H1 (cell line): Measurements from ENCODE around the gene ATXN7. TPM values are rescaled to one million over a fixed set of nuclear protein-coding genes. Genes with fewer than 3 reads are reported as not detected.

Experiments
- CTCF ChIA-PET: fragments of 300-600 bp; sonication (Branson Sonifier 250); formaldehyde crosslinking; loops from one replicate; lab custom pipeline; 2021; ENCODE audit not compliant: partially characterized antibody; lab: Charles Lee
- POLR2A ChIA-PET: fragments of 300-600 bp; sonication (Branson Sonifier 250); formaldehyde crosslinking; loops from one replicate; lab custom pipeline; 2021; ENCODE audit warnings: inconsistent platforms; ENCODE audit not compliant: partially characterized antibody; lab: Charles Lee
- DNase-seq, 2 experiments: peaks; one replicate each; pipeline versions ENCODE4 v3.0.0 to v3.0.0-alpha.2; 2010 to 2022; ENCODE audit warnings: low spot score in 2 of 2, low read depth in 1 of 2, mixed read lengths in 1 of 2
- FAIRE-seq: peaks from 2 replicates; lab custom pipeline; 2011; peaks lifted over from hg19 to GRCh38; lab: Jason Lieb, UNC
- H2AFZ ChIP-seq: 2 replicates; pipeline ENCODE4 v1.8.1; 2012; ENCODE audit warnings: low read length, inconsistent platforms
- H2AK5ac ChIP-seq: 2 replicates; pipeline ENCODE4 v1.6.1; 2013; ENCODE audit warnings: low read depth, low read length
- H2BK120ac ChIP-seq: replicated peaks from 2 replicates; pipeline ENCODE3; 2013; ENCODE audit warnings: low read depth, low read length, inconsistent platforms
- H2BK12ac ChIP-seq: 2 replicates; pipeline ENCODE4 v1.6.1; 2013; ENCODE audit warnings: low read depth, low read length
- H2BK15ac ChIP-seq: 2 replicates; pipeline ENCODE4 v1.6.1; 2013; ENCODE audit warnings: low read length
- H2BK20ac ChIP-seq: 2 replicates; pipeline ENCODE4 v1.6.1; 2013; ENCODE audit warnings: low read length
- H2BK5ac ChIP-seq: 2 replicates; pipeline ENCODE4 v1.6.1; 2013; ENCODE audit warnings: low read depth, low read length
- H3K14ac ChIP-seq: 2 replicates; pipeline ENCODE4 v1.6.1; 2013; ENCODE audit warnings: inconsistent platforms; ENCODE audit not compliant: insufficient read length
- H3K18ac ChIP-seq: 2 replicates; pipeline ENCODE4 v1.6.1; 2013; ENCODE audit warnings: low read length; ENCODE audit errors: extremely low read depth
- H3K23ac ChIP-seq: 2 replicates; pipeline ENCODE4 v1.6.1; 2013; ENCODE audit warnings: inconsistent platforms; ENCODE audit not compliant: insufficient read length
- H3K23me2 ChIP-seq: 2 replicates; pipeline ENCODE4 v1.6.1; 2013; ENCODE audit warnings: low read depth, low read length
- H3K27ac ChIP-seq: 2 replicates; pipeline ENCODE4 v1.6.1; 2011; ENCODE audit warnings: low read depth, low read length, inconsistent platforms
- H3K27me3 ChIP-seq, 4 experiments: replicated peaks in 1 of 4; 1 replicate in 1 of 4; 2 replicates in 3 of 4; pipeline versions ENCODE4 v1.6.1 to v1.8.1; 2011 to 2013; ENCODE audit warnings: low read length in 3 of 4, mild to moderate bottlenecking in 3 of 4, inconsistent platforms in 2 of 4, mixed read lengths in 2 of 4, moderate library complexity in 1 of 4; ENCODE audit not compliant: control insufficient read depth in 3 of 4, insufficient read depth in 3 of 4; ENCODE audit errors: extremely low read depth in 1 of 4
- H3K36me3 ChIP-seq, 4 experiments: 2 replicates each; pipeline versions ENCODE4 v1.6.1 to v1.8.1; 2011 to 2013; ENCODE audit warnings: mild to moderate bottlenecking in 4 of 4, low read length in 3 of 4, moderate library complexity in 2 of 4, control low read depth in 1 of 4, inconsistent platforms in 1 of 4; ENCODE audit not compliant: insufficient read depth in 4 of 4, control insufficient read depth in 2 of 4
- H3K4ac ChIP-seq: replicated peaks from 2 replicates; pipeline ENCODE3; 2013; ENCODE audit warnings: low read length, low read depth, mixed read lengths, inconsistent platforms; ENCODE audit not compliant: insufficient read length
- H3K4me1 ChIP-seq, 4 experiments: replicated peaks in 1 of 4; 1 replicate in 1 of 4; 2 replicates in 3 of 4; pipeline versions ENCODE4 v1.6.1 to v1.8.1; 2011 to 2013; ENCODE audit warnings: low read length in 3 of 4, inconsistent platforms in 2 of 4, mixed read lengths in 1 of 4; ENCODE audit not compliant: insufficient read depth in 4 of 4, control insufficient read depth in 3 of 4
- H3K4me2 ChIP-seq, 2 experiments: 2 replicates each; pipeline versions ENCODE4 v1.6.1 to v1.8.1; 2011 to 2013; ENCODE audit warnings: low read depth in 2 of 2, low read length in 2 of 2, control low read depth in 1 of 2, inconsistent platforms in 1 of 2, mild to moderate bottlenecking in 1 of 2; ENCODE audit not compliant: insufficient read depth in 1 of 2
- H3K4me3 ChIP-seq, 4 experiments: fragments of 200-600, 300-600 bp in 1 of 4; sonication (generic), shearing (Covaris generic), sonication (Bioruptor Twin) in 1 of 4; 2 replicates each; pipeline versions ENCODE4 v1.5.1 to v1.8.1; 2011 to 2016; ENCODE audit warnings: low read length in 4 of 4, low read depth in 3 of 4, control low read depth in 2 of 4, inconsistent platforms in 2 of 4, mild to moderate bottlenecking in 2 of 4, mixed read lengths in 1 of 4, moderate library complexity in 1 of 4; ENCODE audit not compliant: insufficient read depth in 2 of 4; ENCODE audit errors: extremely low read depth in 1 of 4
- H3K56ac ChIP-seq: replicated peaks from 2 replicates; pipeline ENCODE3; 2013; ENCODE audit warnings: low read depth, mild to moderate bottlenecking, mixed read lengths, low read length, inconsistent platforms; ENCODE audit not compliant: insufficient read length
- H3K79me1 ChIP-seq: 2 replicates; pipeline ENCODE4 v1.6.1; 2013; ENCODE audit warnings: low read depth, low read length, control low read depth
- H3K79me2 ChIP-seq, 2 experiments: 2 replicates each; pipeline versions ENCODE4 v1.6.1 to v1.8.1; 2012 to 2013; ENCODE audit warnings: low read length in 2 of 2, mild to moderate bottlenecking in 2 of 2, inconsistent platforms in 1 of 2; ENCODE audit not compliant: insufficient read depth in 2 of 2, control insufficient read depth in 1 of 2
- H3K9ac ChIP-seq, 4 experiments: replicated peaks in 1 of 4; 1 replicate in 1 of 4; 2 replicates in 3 of 4; pipeline versions ENCODE4 v1.6.1 to v1.8.1; 2011 to 2013; ENCODE audit warnings: low read depth in 3 of 4, low read length in 3 of 4, control low read depth in 2 of 4, mild to moderate bottlenecking in 2 of 4, moderate library complexity in 2 of 4, inconsistent platforms in 1 of 4; ENCODE audit errors: extremely low read depth in 1 of 4
- H3K9me3 ChIP-seq, 2 experiments: 2 replicates each; pipeline versions ENCODE4 v1.6.1 to v1.8.1; 2012 to 2013; ENCODE audit warnings: mild to moderate bottlenecking in 2 of 2, moderate library complexity in 2 of 2, control low read depth in 1 of 2, inconsistent platforms in 1 of 2, low read depth in 1 of 2, low read length in 1 of 2, mixed read lengths in 1 of 2; ENCODE audit not compliant: insufficient read depth in 2 of 2
- H4K20me1 ChIP-seq, 2 experiments: replicated peaks in 1 of 2; 2 replicates each; pipeline versions ENCODE3 to v1.8.1; 2011 to 2013; ENCODE audit warnings: inconsistent platforms in 2 of 2, low read length in 2 of 2, mild to moderate bottlenecking in 1 of 2; ENCODE audit not compliant: insufficient read depth in 2 of 2, control insufficient read depth in 1 of 2
- H4K5ac ChIP-seq: 2 replicates; pipeline ENCODE4 v1.6.1; 2013; ENCODE audit warnings: low read length, low read depth, mixed read lengths, inconsistent platforms; ENCODE audit not compliant: insufficient read length
- H4K8ac ChIP-seq: 2 replicates; pipeline ENCODE4 v1.8.0; 2013; ENCODE audit warnings: mild to moderate bottlenecking, moderate library complexity, low read length, inconsistent platforms; ENCODE audit not compliant: insufficient read depth; ENCODE audit errors: extremely low read depth
- H4K91ac ChIP-seq: replicated peaks from 2 replicates; pipeline ENCODE3; 2013; ENCODE audit warnings: low read length, mixed read lengths, inconsistent platforms; ENCODE audit not compliant: insufficient read length
- ASH2L ChIP-seq: fragments of 200-600, 300-600 bp; sonication (generic); IDR thresholded peaks from one replicate; pipeline ENCODE4 v1.7.1; 2017; ENCODE audit warnings: low read length
- RFX5 ChIP-seq: IDR thresholded peaks from 2 replicates; pipeline ENCODE4 v1.6.1; 2011; ENCODE audit warnings: low read depth, low read length, improper control_type of control experiment, borderline replicate concordance
- WGBS, 2 experiments: shearing (Covaris generic) in 1 of 2; methylation state at CpG; one replicate each; pipeline versions ENCODE4 v1.1.6 to v1.1.7; 2013 to 2015; ENCODE audit warnings: low lambda C conversion rate in 2 of 2, mixed read lengths in 2 of 2, inconsistent platforms in 1 of 2, low coverage in 1 of 2, missing lambda C conversion rate in 1 of 2; ENCODE audit not compliant: insufficient replicate concordance in 2 of 2, insufficient coverage in 1 of 2, insufficient read length in 1 of 2; ENCODE audit errors: extremely low coverage in 1 of 2, missing lambda C conversion rate in 1 of 2; 5-methylcytosine and 5-hydroxymethylcytosine counted together
- polyA plus RNA-seq, 7 experiments: library from polyadenylated mRNA; depleted of rRNA in 3 of 7; stranded (reverse) in 5 of 7; unstranded in 2 of 7; fragments of >200 nt in 5 of 7; fragments of 200-250 nt in 2 of 7; gene quantifications; 1 replicate in 5 of 7; 2 replicates in 1 of 7; 4 replicates in 1 of 7; pipeline versions ENCODE4 v1.2.1 to v1.2.3, GENCODE V29; 2011 to 2013; ENCODE audit warnings: missing spikeins in 2 of 7, mixed read lengths in 2 of 7
- total RNA-seq: library from RNA; stranded (reverse); fragmentation: NEBNext Ultra II Directional; extraction: Animal tissue kit (Norgen Biotek cat#: 25700); gene quantifications from 2 replicates; pipeline ENCODE4 v1.2.1, GENCODE V29; 2021

ATXN7 gene
- total and polyA plus RNA-seq, 2 of the 8 experiments (the other 6 are each of a cell fraction or from before 2014, with no cell fraction given): 15.5 to 16.8 TPM

DNA sequence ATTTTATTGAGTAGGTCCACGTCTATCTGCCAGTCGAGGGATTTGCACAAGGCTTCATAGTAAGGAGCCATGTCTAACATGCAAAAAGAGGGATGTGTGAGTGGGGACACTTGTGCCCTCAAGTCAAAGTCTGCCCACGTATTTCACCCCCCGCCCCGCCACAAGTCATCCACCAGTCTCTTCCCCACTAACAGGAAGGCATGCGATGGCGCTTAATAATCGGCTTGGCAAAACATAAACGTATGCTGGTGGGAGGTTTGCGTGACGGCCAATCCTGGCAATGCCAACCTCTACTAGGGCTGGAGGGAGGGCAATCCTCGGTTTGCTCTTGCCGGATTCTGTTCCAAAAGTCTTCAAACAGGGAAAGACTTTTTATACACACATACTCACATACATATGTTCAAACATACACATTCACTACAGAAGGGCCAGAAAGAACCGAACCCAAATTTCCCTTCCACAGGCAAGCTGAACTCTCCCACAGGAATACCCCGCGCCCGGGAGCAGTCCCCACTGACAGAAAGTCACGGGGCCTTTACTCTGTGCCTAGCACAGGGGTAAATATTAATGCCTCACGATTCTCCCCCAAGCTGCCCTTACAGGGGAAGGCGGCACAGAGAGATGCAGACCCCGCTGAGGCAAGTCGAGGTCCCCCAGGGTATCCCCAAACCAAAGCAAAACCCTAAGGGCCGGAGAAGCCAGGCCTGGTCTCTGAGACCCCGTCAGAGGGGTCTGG lies 159.0 kb downstream of the ATXN7 start:
- Histone ChIP-seq H3K9ac (peak overlapping the region; percentile 87 to 94 (median 91)), H4K5ac (no peak overlapping the region), H3K56ac (peak overlapping the region; percentile 21), H4K8ac (peak overlapping the region; percentile 72; the same call in 1 of the 2 replicates), H2BK120ac (no peak overlapping the region), H3K79me2 (peaks cover 5 to 22% of the 10 kb centered on the region in 2 experiments; a peak in 3 of 4 replicates), H3K36me3 (peaks cover 0 to 36% (median 16%) of the 10 kb centered on the region in 4 experiments; a peak in 6 of 8 replicates), H3K4me3 (peak overlapping the region; percentile 93 to 97 (median 94)), H2BK20ac (no peak overlapping the region), H2BK12ac (no peak overlapping the region), H3K79me1 (no peaks in the 10 kb centered on the region), H2BK15ac (no peak overlapping the region), H3K4me1 (peaks cover 3 to 5% (median 4%) of the 10 kb centered on the region in 4 experiments; a peak in 6 of 7 replicates), H2AK5ac (no peak overlapping the region), H2BK5ac (peak overlapping the region; percentile 96; the same call in 1 of the 2 replicates), H3K9me3 (no peaks in the 10 kb centered on the region), H3K27me3 (no peaks in the 10 kb centered on the region), H4K91ac (no peak overlapping the region), H3K4me2 (peak overlapping the region; percentile 94 to 96), H3K27ac (peak overlapping the region; percentile 81), H3K23ac (no peak overlapping the region), H3K18ac (no peak overlapping the region), H4K20me1 (peaks cover 1 to 3% of the 10 kb centered on the region in 2 experiments), H3K4ac (no peak overlapping the region), H3K23me2 (peaks cover 6% of the 10 kb centered on the region), H3K14ac (no peak overlapping the region), H2AFZ (0 out of 2 replicates have a peak overlapping the region, but pooled peaks have one; percentile 89)
- POLR2A ChIA-PET: interaction anchor here (0.9 to 1.3 kb wide), 2 partner anchors 10 to 140 kb away, joined by 3 to 4 read pairs; no protein-coding TSS in a partner anchor
- CTCF ChIA-PET: interaction anchor here (0.7 to 6.3 kb wide), 24 partner anchors 9 to 461 kb away, joined by 3 to 51 read pairs (median 4); partner anchors contain the start of gene PRICKLE2
- DNase-seq (no peak), FAIRE-seq (peak; percentile 28)
- no peak for TF ChIP-seq ASH2L
- no peak for TF ChIP-seq RFX5
- WGBS, 2 experiments: 44% methylated on average over 24 of the region's 24 CpGs; no CpG with 5 or more reads in 1 of the 2 experiments
